NCI-H1105 (cell line): ENCODE measurements around the gene PUM1.
"Not testable (repeated sequence)": the region's sequence is repeated elsewhere in the genome, so short reads cannot be mapped to it uniquely, and the experiment has no call there.

Source experiments
- DNase-seq: peaks from one replicate; lab custom pipeline; 2025; lab: John Stamatoyannopoulos, UW

The PUM1 gene

GRCh38 chr1:31065310-31066217, at the start of gene PUM1:
PUM1 (minus strand) TSS chr1:31065717; CDS start chr1:31059566, 6,151 bp downstream.
- peak; percentile 100 for DNase-seq

GRCh38 chr1:31112266-31112935, 46.9 kb upstream of the PUM1 start:
- DNase-seq = no peak

- DNase-seq = no peak
Measured at GRCh38 chr1:31111290-31111951, 45.9 kb upstream of the PUM1 start.

GRCh38 chr1:31110846-31111245, 45.3 kb upstream of the PUM1 start:
- no peak for DNase-seq

GRCh38 chr1:31108861-31109260, 43.3 kb upstream of the PUM1 start:
- DNase-seq = no peak

GRCh38 chr1:31105646-31106045, 40.1 kb upstream of the PUM1 start:
- DNase-seq = no peak

GRCh38 chr1:31102501-31102950, 37.0 kb upstream of the PUM1 start:
- no peak for DNase-seq

- DNase-seq = peak; percentile 3
Measured at GRCh38 chr1:31101147-31101502, 35.6 kb upstream of the PUM1 start.

- no peak for DNase-seq
Measured at GRCh38 chr1:31099293-31100032, 33.9 kb upstream of the PUM1 start.

GRCh38 chr1:31095985-31096384, 30.5 kb upstream of the PUM1 start:
- no peak for DNase-seq

GRCh38 chr1:31095298-31095981, 29.9 kb upstream of the PUM1 start:
- DNase-seq = no peak

GRCh38 chr1:31088081-31088480, 22.6 kb upstream of the PUM1 start:
- not testable (repeated sequence) for DNase-seq

GRCh38 chr1:31084782-31085569, 19.5 kb upstream of the PUM1 start:
- DNase-seq = no peak

GRCh38 chr1:31082385-31082784, 16.9 kb upstream of the PUM1 start:
- DNase-seq = no peak

- DNase-seq = no peak
Measured at GRCh38 chr1:31073044-31073443, 7.5 kb upstream of the PUM1 start.

- DNase-seq = no peak
Measured at GRCh38 chr1:31072304-31072746, 6.8 kb upstream of the PUM1 start.

GRCh38 chr1:31069392-31069791, 3.9 kb upstream of the PUM1 start:
- no peak for DNase-seq

- DNase-seq = no peak
Measured at GRCh38 chr1:31064718-31065309, 703 bp downstream of the PUM1 start.

GRCh38 chr1:31064111-31064717, 1.3 kb downstream of the PUM1 start:
- no peak for DNase-seq

- DNase-seq = no peak
Measured at GRCh38 chr1:31063631-31064030, 1.9 kb downstream of the PUM1 start.
